GM23338 (cell line): Measurements from ENCODE around the gene MROH2B. TPM values are rescaled to one million over a fixed set of nuclear protein-coding genes. Genes with fewer than 3 reads are reported as not detected.

Experiments
- ATAC-seq: fragments of 200-7000 bp; cut with Tn5 transposase; 3 replicates; pipeline ENCODE4 v1.9.1; 2020
- DNase-seq: peaks from one replicate; pipeline ENCODE4 v3.0.0-alpha.2; 2015; ENCODE audit warnings: low spot score
- H2AFZ ChIP-seq: fragments of 200-600 bp; sonication (generic); 2 replicates; pipeline ENCODE4 v1.8.0; 2016; ENCODE audit warnings: antibody characterized with exemption, mild to moderate bottlenecking, moderate library complexity
- H3F3A ChIP-seq: fragments of 200-600 bp; sonication (generic); replicated peaks from 2 replicates; pipeline ENCODE4 v1.8.0; 2017; ENCODE audit warnings: antibody characterized with exemption, mixed run types, low read depth
- H3K27ac ChIP-seq: fragments of 200-600 bp; sonication (generic); 2 replicates; pipeline ENCODE4 v1.6.1; 2016; ENCODE audit warnings: low read depth
- H3K27me3 ChIP-seq: fragments of 200-600 bp; sonication (generic); 2 replicates; pipeline ENCODE4 v1.8.0; 2016; ENCODE audit warnings: mild to moderate bottlenecking, mixed run types, moderate library complexity; ENCODE audit not compliant: insufficient read depth
- H3K36me3 ChIP-seq: fragments of 200-600 bp; sonication (generic); 2 replicates; pipeline ENCODE4 v1.8.0; 2016; ENCODE audit warnings: mild to moderate bottlenecking; ENCODE audit not compliant: insufficient read depth
- H3K4me1 ChIP-seq: fragments of 200-600 bp; sonication (generic); 2 replicates; pipeline ENCODE4 v1.8.0; 2016; ENCODE audit warnings: mild to moderate bottlenecking, moderate library complexity; ENCODE audit not compliant: insufficient read depth
- H3K4me2 ChIP-seq: fragments of 200-600 bp; sonication (generic); 2 replicates; pipeline ENCODE4 v1.7.1; 2017; ENCODE audit warnings: mixed run types
- H3K4me3 ChIP-seq: fragments of 200-600 bp; sonication (generic); 2 replicates; pipeline ENCODE4 v1.6.1; 2016; ENCODE audit warnings: mixed run types
- H3K79me2 ChIP-seq: fragments of 200-600 bp; sonication (generic); replicated peaks from 2 replicates; pipeline ENCODE4 v1.8.0; 2017; ENCODE audit warnings: mild to moderate bottlenecking; ENCODE audit not compliant: insufficient read depth
- H3K9me2 ChIP-seq: fragments of 200-600 bp; sonication (generic); 2 replicates; pipeline ENCODE4 v1.8.0; 2017; ENCODE audit not compliant: insufficient read depth
- H4K20me1 ChIP-seq: fragments of 200-600 bp; sonication (generic); replicated peaks from 2 replicates; pipeline ENCODE4 v1.8.0; 2017; ENCODE audit warnings: mild to moderate bottlenecking; ENCODE audit not compliant: insufficient read depth
- H3K27ac Mint-ChIP-seq: 2 replicates; pipeline ENCODE4 v1.8.0; 2020; ENCODE audit warnings: inconsistent platforms, mild to moderate bottlenecking, moderate library complexity, mixed read lengths
- H3K27me3 Mint-ChIP-seq: 3 replicates; pipeline ENCODE4 v1.8.0; 2022; ENCODE audit warnings: low read depth, mild to moderate bottlenecking, moderate library complexity, mixed read lengths, inconsistent platforms; ENCODE audit not compliant: insufficient read depth, poor library complexity
- H3K36me3 Mint-ChIP-seq: 3 replicates; pipeline ENCODE4 v1.8.0; 2021; ENCODE audit warnings: low read depth, mild to moderate bottlenecking, inconsistent platforms, moderate library complexity, mixed read lengths
- H3K4me1 Mint-ChIP-seq: 3 replicates; pipeline ENCODE4 v1.8.0; 2020; ENCODE audit warnings: mild to moderate bottlenecking, inconsistent platforms, mixed read lengths
- H3K4me3 Mint-ChIP-seq: 3 replicates; pipeline ENCODE4 v1.8.0; 2021; ENCODE audit warnings: moderate library complexity, mild to moderate bottlenecking, inconsistent platforms, mixed read lengths
- H3K9me3 Mint-ChIP-seq: 3 replicates; pipeline ENCODE4 v1.8.0; 2020; ENCODE audit warnings: moderate library complexity, mild to moderate bottlenecking, inconsistent platforms, mixed read lengths
- JUNB ChIP-seq: IDR thresholded peaks from one replicate; pipeline ENCODE4 v1.6.1; 2016; ENCODE audit warnings: antibody characterized with exemption; ENCODE audit not compliant: unreplicated experiment
- POLR2AphosphoS5 ChIP-seq: IDR thresholded peaks from 2 replicates; pipeline ENCODE4 v1.6.1; 2016; ENCODE audit warnings: antibody characterized with exemption, low read depth
- STAT1 ChIP-seq: IDR thresholded peaks from one replicate; pipeline ENCODE4 v1.6.1; 2016; ENCODE audit warnings: antibody characterized with exemption; ENCODE audit not compliant: unreplicated experiment
- ZNF114 ChIP-seq: fragments of 250-450 bp; sonication (Bioruptor Pico); IDR thresholded peaks from 2 replicates; pipeline ENCODE4 v1.5.0; 2020; ENCODE audit warnings: mild to moderate bottlenecking, moderate library complexity
- polyA plus RNA-seq: library from polyadenylated mRNA; unstranded; fragments of >200 nt; fragmentation: Nextera tagmentation; extraction: Ambion mirVana; gene quantifications from 2 replicates; pipeline ENCODE4 v1.2.1, GENCODE V29; 2016
- total RNA-seq: library from RNA; depleted of rRNA; stranded (reverse); fragments of >200 nt; shearing (Covaris generic); gene quantifications from 2 replicates; pipeline ENCODE4 v1.2.3, GENCODE V29; 2014
- TF ChIP-seq, protein P1 (sequence below): fragments of 250-450 bp; sonication (Bioruptor Pico); IDR thresholded peaks from 2 replicates; pipeline ENCODE4 v1.5.0; 2020; ENCODE audit warnings: mild to moderate bottlenecking, moderate library complexity
- TF ChIP-seq, protein P2 (sequence below): IDR thresholded peaks from one replicate; pipeline ENCODE4 v1.6.1; 2018; ENCODE audit warnings: antibody characterized with exemption; ENCODE audit not compliant: unreplicated experiment

Gene MROH2B
- total and polyA plus RNA-seq, 2 experiments from 2014 or later: not detected

DNA sequence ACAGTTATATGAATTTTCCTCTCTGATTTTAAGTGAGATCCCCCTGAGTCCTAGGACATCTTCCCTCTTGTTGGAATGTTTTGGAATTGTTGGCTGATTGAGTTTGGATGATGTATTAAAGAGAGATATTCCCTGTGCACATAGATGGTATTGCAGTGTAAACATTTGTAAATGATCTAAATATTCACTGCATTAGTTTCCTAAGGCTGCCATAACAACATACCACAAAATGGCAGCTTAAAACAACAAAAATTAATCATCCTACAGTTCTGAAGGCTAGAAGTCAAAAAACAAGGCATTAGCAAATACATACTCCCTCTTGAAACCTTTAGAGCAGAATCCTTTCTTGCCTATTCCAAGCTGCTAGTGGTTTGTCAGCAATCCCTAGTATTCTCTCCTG is 38.0 kb upstream of the MROH2B start (continued):
- TF ChIP-seq, protein P1, sequence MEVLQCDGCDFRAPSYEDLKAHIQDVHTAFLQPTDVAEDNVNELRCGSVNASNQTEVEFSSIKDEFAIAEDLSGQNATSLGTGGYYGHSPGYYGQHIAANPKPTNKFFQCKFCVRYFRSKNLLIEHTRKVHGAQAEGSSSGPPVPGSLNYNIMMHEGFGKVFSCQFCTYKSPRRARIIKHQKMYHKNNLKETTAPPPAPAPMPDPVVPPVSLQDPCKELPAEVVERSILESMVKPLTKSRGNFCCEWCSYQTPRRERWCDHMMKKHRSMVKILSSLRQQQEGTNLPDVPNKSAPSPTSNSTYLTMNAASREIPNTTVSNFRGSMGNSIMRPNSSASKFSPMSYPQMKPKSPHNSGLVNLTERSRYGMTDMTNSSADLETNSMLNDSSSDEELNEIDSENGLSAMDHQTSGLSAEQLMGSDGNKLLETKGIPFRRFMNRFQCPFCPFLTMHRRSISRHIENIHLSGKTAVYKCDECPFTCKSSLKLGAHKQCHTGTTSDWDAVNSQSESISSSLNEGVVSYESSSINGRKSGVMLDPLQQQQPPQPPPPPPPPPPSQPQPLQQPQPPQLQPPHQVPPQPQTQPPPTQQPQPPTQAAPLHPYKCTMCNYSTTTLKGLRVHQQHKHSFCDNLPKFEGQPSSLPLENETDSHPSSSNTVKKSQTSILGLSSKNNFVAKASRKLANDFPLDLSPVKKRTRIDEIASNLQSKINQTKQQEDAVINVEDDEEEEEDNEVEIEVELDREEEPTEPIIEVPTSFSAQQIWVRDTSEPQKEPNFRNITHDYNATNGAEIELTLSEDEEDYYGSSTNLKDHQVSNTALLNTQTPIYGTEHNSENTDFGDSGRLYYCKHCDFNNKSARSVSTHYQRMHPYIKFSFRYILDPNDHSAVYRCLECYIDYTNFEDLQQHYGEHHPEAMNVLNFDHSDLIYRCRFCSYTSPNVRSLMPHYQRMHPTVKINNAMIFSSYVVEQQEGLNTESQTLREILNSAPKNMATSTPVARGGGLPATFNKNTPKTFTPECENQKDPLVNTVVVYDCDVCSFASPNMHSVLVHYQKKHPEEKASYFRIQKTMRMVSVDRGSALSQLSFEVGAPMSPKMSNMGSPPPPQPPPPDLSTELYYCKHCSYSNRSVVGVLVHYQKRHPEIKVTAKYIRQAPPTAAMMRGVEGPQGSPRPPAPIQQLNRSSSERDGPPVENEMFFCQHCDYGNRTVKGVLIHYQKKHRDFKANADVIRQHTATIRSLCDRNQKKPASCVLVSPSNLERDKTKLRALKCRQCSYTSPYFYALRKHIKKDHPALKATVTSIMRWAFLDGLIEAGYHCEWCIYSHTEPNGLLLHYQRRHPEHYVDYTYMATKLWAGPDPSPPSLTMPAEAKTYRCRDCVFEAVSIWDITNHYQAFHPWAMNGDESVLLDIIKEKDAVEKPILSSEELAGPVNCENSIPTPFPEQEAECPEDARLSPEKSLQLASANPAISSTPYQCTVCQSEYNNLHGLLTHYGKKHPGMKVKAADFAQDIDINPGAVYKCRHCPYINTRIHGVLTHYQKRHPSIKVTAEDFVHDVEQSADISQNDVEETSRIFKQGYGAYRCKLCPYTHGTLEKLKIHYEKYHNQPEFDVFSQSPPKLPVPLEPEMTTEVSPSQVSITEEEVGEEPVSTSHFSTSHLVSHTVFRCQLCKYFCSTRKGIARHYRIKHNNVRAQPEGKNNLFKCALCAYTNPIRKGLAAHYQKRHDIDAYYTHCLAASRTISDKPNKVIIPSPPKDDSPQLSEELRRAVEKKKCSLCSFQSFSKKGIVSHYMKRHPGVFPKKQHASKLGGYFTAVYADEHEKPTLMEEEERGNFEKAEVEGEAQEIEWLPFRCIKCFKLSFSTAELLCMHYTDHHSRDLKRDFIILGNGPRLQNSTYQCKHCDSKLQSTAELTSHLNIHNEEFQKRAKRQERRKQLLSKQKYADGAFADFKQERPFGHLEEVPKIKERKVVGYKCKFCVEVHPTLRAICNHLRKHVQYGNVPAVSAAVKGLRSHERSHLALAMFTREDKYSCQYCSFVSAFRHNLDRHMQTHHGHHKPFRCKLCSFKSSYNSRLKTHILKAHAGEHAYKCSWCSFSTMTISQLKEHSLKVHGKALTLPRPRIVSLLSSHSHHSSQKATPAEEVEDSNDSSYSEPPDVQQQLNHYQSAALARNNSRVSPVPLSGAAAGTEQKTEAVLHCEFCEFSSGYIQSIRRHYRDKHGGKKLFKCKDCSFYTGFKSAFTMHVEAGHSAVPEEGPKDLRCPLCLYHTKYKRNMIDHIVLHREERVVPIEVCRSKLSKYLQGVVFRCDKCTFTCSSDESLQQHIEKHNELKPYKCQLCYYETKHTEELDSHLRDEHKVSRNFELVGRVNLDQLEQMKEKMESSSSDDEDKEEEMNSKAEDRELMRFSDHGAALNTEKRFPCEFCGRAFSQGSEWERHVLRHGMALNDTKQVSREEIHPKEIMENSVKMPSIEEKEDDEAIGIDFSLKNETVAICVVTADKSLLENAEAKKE (CRISPR knock-in tag): no peak
- TF ChIP-seq JUNB (no peak), STAT1 (no peak), POLR2AphosphoS5 (no peak)
- TF ChIP-seq, protein P2, sequence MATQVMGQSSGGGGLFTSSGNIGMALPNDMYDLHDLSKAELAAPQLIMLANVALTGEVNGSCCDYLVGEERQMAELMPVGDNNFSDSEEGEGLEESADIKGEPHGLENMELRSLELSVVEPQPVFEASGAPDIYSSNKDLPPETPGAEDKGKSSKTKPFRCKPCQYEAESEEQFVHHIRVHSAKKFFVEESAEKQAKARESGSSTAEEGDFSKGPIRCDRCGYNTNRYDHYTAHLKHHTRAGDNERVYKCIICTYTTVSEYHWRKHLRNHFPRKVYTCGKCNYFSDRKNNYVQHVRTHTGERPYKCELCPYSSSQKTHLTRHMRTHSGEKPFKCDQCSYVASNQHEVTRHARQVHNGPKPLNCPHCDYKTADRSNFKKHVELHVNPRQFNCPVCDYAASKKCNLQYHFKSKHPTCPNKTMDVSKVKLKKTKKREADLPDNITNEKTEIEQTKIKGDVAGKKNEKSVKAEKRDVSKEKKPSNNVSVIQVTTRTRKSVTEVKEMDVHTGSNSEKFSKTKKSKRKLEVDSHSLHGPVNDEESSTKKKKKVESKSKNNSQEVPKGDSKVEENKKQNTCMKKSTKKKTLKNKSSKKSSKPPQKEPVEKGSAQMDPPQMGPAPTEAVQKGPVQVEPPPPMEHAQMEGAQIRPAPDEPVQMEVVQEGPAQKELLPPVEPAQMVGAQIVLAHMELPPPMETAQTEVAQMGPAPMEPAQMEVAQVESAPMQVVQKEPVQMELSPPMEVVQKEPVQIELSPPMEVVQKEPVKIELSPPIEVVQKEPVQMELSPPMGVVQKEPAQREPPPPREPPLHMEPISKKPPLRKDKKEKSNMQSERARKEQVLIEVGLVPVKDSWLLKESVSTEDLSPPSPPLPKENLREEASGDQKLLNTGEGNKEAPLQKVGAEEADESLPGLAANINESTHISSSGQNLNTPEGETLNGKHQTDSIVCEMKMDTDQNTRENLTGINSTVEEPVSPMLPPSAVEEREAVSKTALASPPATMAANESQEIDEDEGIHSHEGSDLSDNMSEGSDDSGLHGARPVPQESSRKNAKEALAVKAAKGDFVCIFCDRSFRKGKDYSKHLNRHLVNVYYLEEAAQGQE: no peak

DNA sequence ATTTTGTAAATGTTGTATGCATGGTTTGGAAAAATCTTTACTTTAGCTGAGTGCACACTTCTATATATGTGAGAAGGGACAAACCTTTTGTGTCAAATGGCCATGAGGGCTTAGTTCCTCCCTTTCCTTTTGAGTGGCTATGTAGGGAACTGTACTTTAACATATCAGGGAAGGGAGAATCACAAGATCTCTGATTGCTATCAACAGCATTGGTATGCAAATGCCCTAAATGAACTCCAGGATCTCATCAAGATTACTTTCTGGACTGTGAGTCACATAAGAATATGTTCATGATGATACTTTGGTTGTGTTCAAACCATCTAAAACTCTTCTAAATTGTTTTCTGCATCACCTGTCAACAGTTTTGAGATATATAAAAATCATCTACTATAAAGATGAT is 31.2 kb upstream of the MROH2B start:
- H2AFZ ChIP-seq: no peak overlapping the region
- no peak for ATAC-seq
- no peaks in the 10 kb centered on the region for H3K4me1 Mint-ChIP-seq
- TF ChIP-seq, protein P2: no peak
- no peak for TF ChIP-seq ZNF114 (CRISPR knock-in tag)
- TF ChIP-seq POLR2AphosphoS5: no peak

More for the DNA sequence above, 31.2 kb upstream of the MROH2B start:
- Mint-ChIP-seq H3K27me3 (no peaks in the 10 kb centered on the region), H3K4me3 (no peak overlapping the region), H3K27ac (no peak overlapping the region), H3K9me3 (no peaks in the 10 kb centered on the region), H3K36me3 (no peaks in the 10 kb centered on the region)
- Histone ChIP-seq H3K79me2 (no peaks in the 10 kb centered on the region), H3K4me3 (no peak overlapping the region), H3K4me1 (no peaks in the 10 kb centered on the region), H3K9me2 (0 out of 2 replicates have a peak, but pooled peaks cover 3% of the 10 kb centered on the region), H3F3A (no peaks in the 10 kb centered on the region), H3K36me3 (no peaks in the 10 kb centered on the region), H3K27ac (no peak overlapping the region), H4K20me1 (no peaks in the 10 kb centered on the region), H3K27me3 (no peaks in the 10 kb centered on the region), H3K4me2 (no peak overlapping the region)
- DNase-seq: no peak
